OCI-LY7 (cell line): ENCODE results near the gene MYBPC1.

ENCODE experiments used
- CTCF ChIP-seq: fragments of 200-600 bp; sonication (generic); conservative IDR thresholded peaks from 2 replicates; pipeline ENCODE4 v1.5.1; 2014; ENCODE audit warnings: mild to moderate bottlenecking, antibody characterized with exemption, low read length, moderate library complexity, mixed read lengths
- EZH2phosphoT487 ChIP-seq: fragments of 200-600 bp; sonication (generic); IDR thresholded peaks from 2 replicates; pipeline ENCODE4 v1.6.1; 2018; ENCODE audit warnings: low read depth, borderline replicate concordance, mild to moderate bottlenecking, mixed run types, antibody characterized with exemption, low read length, moderate library complexity, mixed read lengths

- TF ChIP-seq CTCF = no peak
- TF ChIP-seq EZH2phosphoT487 = no peak
These were observed 26.0 kb downstream of the MYBPC1 start for GRCh38 chr12:101620762-101621133.
